B cell (primary cell): Measurements from ENCODE around the gene NOS1AP.
A peak's percentile ranks its signal among the peaks of the same experiment; 100 is the strongest.

Source experiments
- EZH2 ChIP-seq: IDR thresholded peaks from 2 replicates; pipeline ENCODE4 v1.6.1; 2012; ENCODE audit warnings: borderline replicate concordance, low read depth, mild to moderate bottlenecking, moderate library complexity, low read length; ENCODE audit not compliant: insufficient read depth, poor library complexity, severe bottlenecking
- TF ChIP-seq, protein P1 (sequence below): fragments of 200-600 bp; IDR thresholded peaks from one replicate; pipeline ENCODE4 v1.8.0; 2022; ENCODE audit warnings: antibody characterized with exemption, mild to moderate bottlenecking

DNA sequence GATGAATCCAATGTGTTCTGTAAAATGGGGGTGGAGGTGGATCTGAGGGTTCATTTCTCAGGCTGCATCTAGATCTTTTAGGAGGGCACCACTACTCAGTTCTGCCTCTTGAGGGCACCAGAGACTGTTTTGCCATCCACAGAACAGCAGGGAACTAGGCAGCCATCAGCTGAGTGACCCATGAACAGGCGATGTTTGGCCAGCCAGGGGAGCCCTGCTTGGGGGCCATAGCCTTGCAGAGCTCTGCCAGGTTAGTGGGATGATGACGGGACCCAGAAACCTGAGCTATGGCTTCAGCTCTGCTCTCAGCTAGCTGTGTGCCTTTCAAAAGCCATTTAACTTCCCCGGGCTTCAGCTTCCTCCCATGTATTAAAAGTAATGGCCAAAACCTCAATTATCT is 13.4 kb upstream of the NOS1AP start:
- TF ChIP-seq EZH2: no peak
- TF ChIP-seq, protein P1, sequence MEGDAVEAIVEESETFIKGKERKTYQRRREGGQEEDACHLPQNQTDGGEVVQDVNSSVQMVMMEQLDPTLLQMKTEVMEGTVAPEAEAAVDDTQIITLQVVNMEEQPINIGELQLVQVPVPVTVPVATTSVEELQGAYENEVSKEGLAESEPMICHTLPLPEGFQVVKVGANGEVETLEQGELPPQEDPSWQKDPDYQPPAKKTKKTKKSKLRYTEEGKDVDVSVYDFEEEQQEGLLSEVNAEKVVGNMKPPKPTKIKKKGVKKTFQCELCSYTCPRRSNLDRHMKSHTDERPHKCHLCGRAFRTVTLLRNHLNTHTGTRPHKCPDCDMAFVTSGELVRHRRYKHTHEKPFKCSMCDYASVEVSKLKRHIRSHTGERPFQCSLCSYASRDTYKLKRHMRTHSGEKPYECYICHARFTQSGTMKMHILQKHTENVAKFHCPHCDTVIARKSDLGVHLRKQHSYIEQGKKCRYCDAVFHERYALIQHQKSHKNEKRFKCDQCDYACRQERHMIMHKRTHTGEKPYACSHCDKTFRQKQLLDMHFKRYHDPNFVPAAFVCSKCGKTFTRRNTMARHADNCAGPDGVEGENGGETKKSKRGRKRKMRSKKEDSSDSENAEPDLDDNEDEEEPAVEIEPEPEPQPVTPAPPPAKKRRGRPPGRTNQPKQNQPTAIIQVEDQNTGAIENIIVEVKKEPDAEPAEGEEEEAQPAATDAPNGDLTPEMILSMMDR: peak; percentile 64
